H9 (cell line): ENCODE measurements around the gene EPAS1. TPM values are rescaled to one million over a fixed set of nuclear protein-coding genes. Genes with fewer than 3 reads are reported as not detected.

Experiments used
- DNase-seq: peaks from one replicate; pipeline ENCODE4 v3.0.0-alpha.2; 2017
- H2AFZ ChIP-seq: one replicate; pipeline ENCODE4 v1.6.1; 2013; ENCODE audit warnings: mild to moderate bottlenecking, low read length, control low read depth, moderate library complexity
- H2AK5ac ChIP-seq: 2 replicates; pipeline ENCODE4 v1.6.1; 2013; ENCODE audit warnings: low read length, control low read depth, mixed read lengths; ENCODE audit not compliant: insufficient read length
- H2BK120ac ChIP-seq: one replicate; pipeline ENCODE4 v1.6.1; 2013; ENCODE audit warnings: low read depth, mild to moderate bottlenecking, low read length, control low read depth, inconsistent platforms; ENCODE audit not compliant: poor library complexity, severe bottlenecking
- H2BK12ac ChIP-seq: 2 replicates; pipeline ENCODE4 v1.6.1; 2013; ENCODE audit warnings: low read length, control low read depth, mixed read lengths, low read depth; ENCODE audit not compliant: insufficient read length
- H2BK15ac ChIP-seq: 2 replicates; pipeline ENCODE4 v1.6.1; 2013; ENCODE audit warnings: low read depth, low read length, control low read depth
- H2BK20ac ChIP-seq: one replicate; pipeline ENCODE4 v1.6.1; 2013; ENCODE audit warnings: low read depth, mild to moderate bottlenecking, low read length, control low read depth, inconsistent platforms; ENCODE audit not compliant: poor library complexity, severe bottlenecking
- H2BK5ac ChIP-seq: 2 replicates; pipeline ENCODE4 v1.6.1; 2013; ENCODE audit warnings: low read length, control low read depth, mixed read lengths; ENCODE audit not compliant: insufficient read length
- H3K14ac ChIP-seq: 2 replicates; pipeline ENCODE4 v1.6.1; 2013; ENCODE audit warnings: low read length, control low read depth; ENCODE audit not compliant: insufficient read depth
- H3K18ac ChIP-seq: 2 replicates; pipeline ENCODE4 v1.6.1; 2013; ENCODE audit warnings: low read depth, mild to moderate bottlenecking, mixed read lengths, low read length, control low read depth; ENCODE audit not compliant: insufficient read length
- H3K23ac ChIP-seq: 2 replicates; pipeline ENCODE4 v1.6.1; 2013; ENCODE audit warnings: low read length, control low read depth, mixed read lengths, low read depth; ENCODE audit not compliant: insufficient read length
- H3K23me2 ChIP-seq: 2 replicates; pipeline ENCODE4 v1.6.1; 2013; ENCODE audit warnings: low read depth, mild to moderate bottlenecking, mixed read lengths, low read length, control low read depth; ENCODE audit not compliant: insufficient read length, poor library complexity, severe bottlenecking
- H3K27ac ChIP-seq: 2 replicates; pipeline ENCODE4 v1.5.1; 2013; ENCODE audit warnings: low read length, control low read depth, mixed read lengths, low read depth; ENCODE audit not compliant: insufficient read length
- H3K27me3 ChIP-seq: 2 replicates; pipeline ENCODE4 v1.6.1; 2013; ENCODE audit warnings: low read length, control low read depth, inconsistent platforms; ENCODE audit not compliant: insufficient read depth
- H3K4ac ChIP-seq: 2 replicates; pipeline ENCODE4 v1.6.1; 2013; ENCODE audit warnings: low read depth, mild to moderate bottlenecking, control low read depth, inconsistent platforms, low read length, moderate library complexity
- H3K4me1 ChIP-seq: 2 replicates; pipeline ENCODE4 v1.6.1; 2013; ENCODE audit warnings: low read length, control low read depth, inconsistent platforms; ENCODE audit not compliant: insufficient read depth
- H3K4me2 ChIP-seq: 2 replicates; pipeline ENCODE4 v1.6.1; 2013; ENCODE audit warnings: low read length, control low read depth, mixed read lengths; ENCODE audit not compliant: insufficient read length, insufficient read depth
- H3K56ac ChIP-seq: 2 replicates; pipeline ENCODE4 v1.6.1; 2013; ENCODE audit warnings: low read depth, mild to moderate bottlenecking, mixed read lengths, low read length, control low read depth; ENCODE audit not compliant: insufficient read length
- H3K79me1 ChIP-seq: 2 replicates; pipeline ENCODE4 v1.6.1; 2013; ENCODE audit warnings: low read depth, mild to moderate bottlenecking, moderate library complexity, low read length, control low read depth, inconsistent platforms; ENCODE audit not compliant: insufficient read depth, poor library complexity, severe bottlenecking
- H3K79me2 ChIP-seq: 2 replicates; pipeline ENCODE4 v1.6.1; 2013; ENCODE audit warnings: low read length, control low read depth, inconsistent platforms; ENCODE audit not compliant: insufficient read depth
- H3K9ac ChIP-seq: 2 replicates; pipeline ENCODE4 v1.6.1; 2013; ENCODE audit warnings: low read length, control low read depth, mixed read lengths; ENCODE audit not compliant: insufficient read length; ENCODE audit errors: extremely low read depth
- H3K9me3 ChIP-seq: one replicate; pipeline ENCODE4 v1.6.1; 2013; ENCODE audit warnings: low read depth, low read length, inconsistent platforms; ENCODE audit not compliant: control insufficient read depth
- H3T11ph ChIP-seq: one replicate; pipeline ENCODE4 v1.6.1; 2013; ENCODE audit warnings: mild to moderate bottlenecking, low read length, control low read depth, inconsistent platforms
- H4K20me1 ChIP-seq: one replicate; pipeline ENCODE4 v1.6.1; 2013; ENCODE audit not compliant: control insufficient read depth, insufficient read length, insufficient read depth
- H4K5ac ChIP-seq: 2 replicates; pipeline ENCODE4 v1.6.1; 2013; ENCODE audit warnings: low read depth, mild to moderate bottlenecking, mixed read lengths, low read length, control low read depth; ENCODE audit not compliant: insufficient read length
- H4K8ac ChIP-seq: replicated peaks from 2 replicates; pipeline ENCODE4 v1.6.1; 2013; ENCODE audit warnings: low read length, control low read depth, mixed read lengths, low read depth; ENCODE audit not compliant: insufficient read length
- H4K91ac ChIP-seq: 2 replicates; pipeline ENCODE4 v1.6.1; 2013; ENCODE audit warnings: low read depth, mild to moderate bottlenecking, moderate library complexity, mixed read lengths, low read length, control low read depth; ENCODE audit not compliant: insufficient read length
- H3K27ac Mint-ChIP-seq, 3 experiments: 2 replicates in 2 of 3; 3 replicates in 1 of 3; pipeline ENCODE4 v1.8.0; 2020 to 2021; ENCODE audit warnings: mixed read lengths in 3 of 3, mild to moderate bottlenecking in 1 of 3, moderate library complexity in 1 of 3
- H3K27me3 Mint-ChIP-seq: 2 replicates; pipeline ENCODE4 v1.8.0; 2021; ENCODE audit warnings: low read depth, mild to moderate bottlenecking, moderate library complexity, mixed read lengths
- H3K36me3 Mint-ChIP-seq, 3 experiments: 2 replicates in 2 of 3; 3 replicates in 1 of 3; pipeline ENCODE4 v1.8.0; 2020 to 2021; ENCODE audit warnings: low read depth in 3 of 3, mixed read lengths in 3 of 3; ENCODE audit not compliant: insufficient read depth in 1 of 3
- H3K4me1 Mint-ChIP-seq, 2 experiments: 2 replicates each; pipeline ENCODE4 v1.8.0; 2020; ENCODE audit warnings: mixed read lengths in 2 of 2
- H3K4me3 Mint-ChIP-seq, 2 experiments: 2 replicates in 1 of 2; 3 replicates in 1 of 2; pipeline ENCODE4 v1.8.0; 2020 to 2021; ENCODE audit warnings: mild to moderate bottlenecking in 2 of 2, mixed read lengths in 2 of 2, moderate library complexity in 1 of 2
- H3K9me3 Mint-ChIP-seq, 2 experiments: 2 replicates in 1 of 2; 3 replicates in 1 of 2; pipeline ENCODE4 v1.8.0; 2020; ENCODE audit warnings: mild to moderate bottlenecking in 2 of 2, mixed read lengths in 2 of 2, moderate library complexity in 1 of 2
- WGBS: extraction: QIAGEN DNeasy Blood & Tissue Kit; methylation state at CpG from one replicate; pipeline ENCODE4 v1.1.7; 2013; ENCODE audit warnings: missing lambda C conversion rate, low lambda C conversion rate, mixed read lengths; ENCODE audit not compliant: insufficient read length; ENCODE audit errors: extremely low coverage; 5-methylcytosine and 5-hydroxymethylcytosine counted together
- total RNA-seq: library from RNA; stranded (reverse); gene quantifications from 2 replicates; pipeline ENCODE4 v1.2.1, GENCODE V29; 2021
- TF ChIP-seq, protein P1 (sequence below): fragments of 200-600 bp; sonication (generic); conservative IDR thresholded peaks from 3 replicates; pipeline ENCODE4 v1.8.0; 2021; ENCODE audit warnings: antibody characterized with exemption, mild to moderate bottlenecking

The EPAS1 gene
- total RNA-seq, 1 experiment from 2014 or later, result 1.1 TPM

DNA sequence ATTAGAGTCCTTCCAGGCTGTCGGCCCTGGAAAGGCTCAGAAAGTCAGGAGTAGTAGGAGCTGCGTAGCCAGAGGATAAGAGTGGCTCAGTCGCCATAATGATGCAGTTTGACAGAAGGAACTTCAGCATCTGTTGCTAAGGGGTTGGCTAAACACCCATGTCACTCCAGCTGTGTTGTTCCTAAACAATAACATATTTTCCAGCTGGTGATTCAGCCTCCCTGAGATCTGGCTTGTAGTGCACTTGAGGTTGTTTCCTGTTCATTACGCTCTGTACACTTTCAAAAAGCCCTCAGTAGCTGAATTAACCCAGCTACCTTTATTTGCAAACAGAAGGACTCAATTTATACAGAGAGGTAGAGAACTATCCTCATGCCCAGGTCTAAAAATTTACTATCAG lies 39.7 kb upstream of the EPAS1 start:
- no peak overlapping the region for H3K27ac ChIP-seq

More for the DNA sequence above, 39.7 kb upstream of the EPAS1 start:
- no peak overlapping the region for H3K9ac ChIP-seq
- H3K79me2 ChIP-seq, result no peaks in the 10 kb centered on the region
- no peaks in the 10 kb centered on the region for H3K9me3 ChIP-seq
- H3K23ac ChIP-seq, result no peak overlapping the region
- H3K36me3 Mint-ChIP-seq, result no peaks in the 10 kb centered on the region
- no peak overlapping the region for H2BK120ac ChIP-seq
- H2BK15ac ChIP-seq, result no peak overlapping the region
- H3K9me3 Mint-ChIP-seq, result no peaks in the 10 kb centered on the region
- H3K14ac ChIP-seq, result no peak overlapping the region
- H3K4me2 ChIP-seq, result no peak overlapping the region
- H4K91ac ChIP-seq, result no peak overlapping the region
- no peak overlapping the region for H3K4me3 Mint-ChIP-seq
- H3K4me1 ChIP-seq, result no peaks in the 10 kb centered on the region
- no peaks in the 10 kb centered on the region for H4K20me1 ChIP-seq
- no peak overlapping the region for H2AFZ ChIP-seq
- H3K18ac ChIP-seq, result no peak overlapping the region
- no peaks in the 10 kb centered on the region for H3K79me1 ChIP-seq
- no peak overlapping the region for H2AK5ac ChIP-seq
- no peaks in the 10 kb centered on the region for H3K23me2 ChIP-seq
- no peaks in the 10 kb centered on the region for H3K4me1 Mint-ChIP-seq
- DNase-seq, result no peak
- no CpG with 5 or more reads among the region's 4 CpGs for WGBS
- H3K27ac Mint-ChIP-seq, result no peak overlapping the region
- H2BK20ac ChIP-seq, result no peak overlapping the region
- no peak overlapping the region for H4K5ac ChIP-seq
- H3K56ac ChIP-seq, result no peak overlapping the region
- no peaks in the 10 kb centered on the region for H3K27me3 ChIP-seq
- H2BK12ac ChIP-seq, result no peak overlapping the region
- no peak overlapping the region for H3K4ac ChIP-seq
- H4K8ac ChIP-seq, result no peak overlapping the region
- TF ChIP-seq, protein P1, sequence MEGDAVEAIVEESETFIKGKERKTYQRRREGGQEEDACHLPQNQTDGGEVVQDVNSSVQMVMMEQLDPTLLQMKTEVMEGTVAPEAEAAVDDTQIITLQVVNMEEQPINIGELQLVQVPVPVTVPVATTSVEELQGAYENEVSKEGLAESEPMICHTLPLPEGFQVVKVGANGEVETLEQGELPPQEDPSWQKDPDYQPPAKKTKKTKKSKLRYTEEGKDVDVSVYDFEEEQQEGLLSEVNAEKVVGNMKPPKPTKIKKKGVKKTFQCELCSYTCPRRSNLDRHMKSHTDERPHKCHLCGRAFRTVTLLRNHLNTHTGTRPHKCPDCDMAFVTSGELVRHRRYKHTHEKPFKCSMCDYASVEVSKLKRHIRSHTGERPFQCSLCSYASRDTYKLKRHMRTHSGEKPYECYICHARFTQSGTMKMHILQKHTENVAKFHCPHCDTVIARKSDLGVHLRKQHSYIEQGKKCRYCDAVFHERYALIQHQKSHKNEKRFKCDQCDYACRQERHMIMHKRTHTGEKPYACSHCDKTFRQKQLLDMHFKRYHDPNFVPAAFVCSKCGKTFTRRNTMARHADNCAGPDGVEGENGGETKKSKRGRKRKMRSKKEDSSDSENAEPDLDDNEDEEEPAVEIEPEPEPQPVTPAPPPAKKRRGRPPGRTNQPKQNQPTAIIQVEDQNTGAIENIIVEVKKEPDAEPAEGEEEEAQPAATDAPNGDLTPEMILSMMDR, result no peak
- H3K27me3 Mint-ChIP-seq, result no peaks in the 10 kb centered on the region
- H2BK5ac ChIP-seq, result no peak overlapping the region
- no peak overlapping the region for H3T11ph ChIP-seq
